ENCODE results near the gene SCN9A.

SCN9A gene

GRCh38 chr2:166257859-166258258 is 117.9 kb downstream of the SCN9A start:
- H3K4me3 ChIP-seq (ENCODE audit: low read length): no peak overlapping the region
- no peak for TF ChIP-seq CTCF (conservative IDR thresholded peaks at IDR 0.05; ENCODE audit: low read depth, low read length)
- no peak for DNase-seq (ENCODE audit: low read depth)

- H3K4me3 ChIP-seq (ENCODE audit: low read length): no peak overlapping the region
- no peak for TF ChIP-seq CTCF (conservative IDR thresholded peaks at IDR 0.05; ENCODE audit: low read depth, low read length)
- DNase-seq (ENCODE audit: low read depth): no peak
Measured at GRCh38 chr2:166256896-166257295, 118.8 kb downstream of the SCN9A start.

GRCh38 chr2:166249318-166249717 is 126.4 kb downstream of the SCN9A start:
- H3K4me3 ChIP-seq (ENCODE audit: low read length): no peak overlapping the region
- TF ChIP-seq CTCF (conservative IDR thresholded peaks at IDR 0.05; ENCODE audit: low read depth, low read length): no peak
- DNase-seq (ENCODE audit: low read depth): no peak

GRCh38 chr2:166246901-166247300 is 128.8 kb downstream of the SCN9A start:
- TF ChIP-seq CTCF (conservative IDR thresholded peaks at IDR 0.05; ENCODE audit: low read depth, low read length): no peak
- no peak overlapping the region for H3K4me3 ChIP-seq (ENCODE audit: low read length)
- no peak for DNase-seq (ENCODE audit: low read depth)

GRCh38 chr2:166242309-166242708 is 133.4 kb downstream of the SCN9A start:
- DNase-seq (ENCODE audit: low read depth): no peak
- no peak for TF ChIP-seq CTCF (conservative IDR thresholded peaks at IDR 0.05; ENCODE audit: low read depth, low read length)
- H3K4me3 ChIP-seq (ENCODE audit: low read length): no peak overlapping the region

- DNase-seq (ENCODE audit: low read depth): no peak
- no peak overlapping the region for H3K4me3 ChIP-seq (ENCODE audit: low read length)
- TF ChIP-seq CTCF (conservative IDR thresholded peaks at IDR 0.05; ENCODE audit: low read depth, low read length): no peak
Measured at GRCh38 chr2:166240387-166241313, 135.1 kb downstream of the SCN9A start.

- no peak for TF ChIP-seq CTCF (conservative IDR thresholded peaks at IDR 0.05; ENCODE audit: low read depth, low read length)
- H3K4me3 ChIP-seq (ENCODE audit: low read length): no peak overlapping the region
- peak; percentile 29 for DNase-seq (ENCODE audit: low read depth)
Measured at GRCh38 chr2:166239548-166239947, 136.2 kb downstream of the SCN9A start.
